Activated CD4-positive, CD25-positive, alpha-beta regulatory T cell (primary cell): ENCODE measurements around the gene SNPH.

Source experiments
- DNase-seq, 4 experiments: peaks; one replicate each; lab custom pipeline; 2025; lab: John Stamatoyannopoulos, UW

Gene SNPH

DNA sequence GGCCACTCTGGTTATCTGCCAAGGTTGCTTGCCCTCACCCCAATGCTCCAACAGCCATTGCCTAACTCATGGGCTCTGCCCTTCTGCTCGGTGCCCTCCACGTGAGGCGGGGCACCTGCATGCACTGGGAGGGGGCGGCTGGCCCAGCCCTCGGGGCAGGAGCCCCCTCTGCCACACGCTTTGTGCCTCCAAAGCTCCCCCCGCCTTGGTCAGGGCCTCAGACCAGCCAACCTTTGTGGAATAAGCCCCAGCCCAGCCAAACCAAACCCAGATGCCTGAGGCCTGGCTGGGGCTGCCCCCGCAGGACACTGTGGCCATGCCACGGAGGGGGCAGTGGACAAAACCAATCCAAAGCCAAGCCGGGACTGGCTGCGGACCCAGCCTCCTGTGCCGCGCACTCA, 41.5 kb downstream of the SNPH start:
- no peak for DNase-seq

DNA sequence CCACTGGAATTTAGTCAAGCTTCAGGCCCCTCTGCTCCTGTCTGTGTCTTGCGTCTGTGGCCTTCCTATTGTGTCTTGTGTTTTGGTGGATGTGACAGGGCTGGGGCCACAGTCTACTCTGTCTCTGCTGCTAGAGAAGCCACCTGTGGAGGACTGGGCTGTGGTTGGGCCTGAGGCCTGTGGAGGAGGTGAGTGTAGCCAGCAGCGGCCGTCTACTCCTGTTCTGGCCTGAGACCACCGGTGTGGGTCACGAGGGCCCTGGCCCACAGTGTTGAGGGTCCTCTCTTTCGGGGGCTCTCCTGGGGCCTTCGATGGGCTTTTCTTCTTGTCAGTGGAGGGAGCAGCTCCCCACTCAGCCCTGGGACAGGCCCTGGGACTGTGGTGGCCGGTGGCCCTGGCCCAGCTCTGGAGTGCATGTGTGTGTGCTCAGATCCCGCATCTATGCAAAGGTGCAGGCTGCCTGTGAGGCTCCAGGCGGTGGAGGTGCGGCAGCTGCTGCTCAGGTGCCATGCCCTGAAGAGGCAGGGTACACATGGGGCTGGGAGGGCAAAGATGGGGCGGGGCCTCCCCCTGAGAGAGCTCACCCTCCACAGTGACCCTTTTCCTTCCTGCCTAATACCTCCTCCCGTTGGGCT, 42.1 kb downstream of the SNPH start:
- DNase-seq = no peak

DNA sequence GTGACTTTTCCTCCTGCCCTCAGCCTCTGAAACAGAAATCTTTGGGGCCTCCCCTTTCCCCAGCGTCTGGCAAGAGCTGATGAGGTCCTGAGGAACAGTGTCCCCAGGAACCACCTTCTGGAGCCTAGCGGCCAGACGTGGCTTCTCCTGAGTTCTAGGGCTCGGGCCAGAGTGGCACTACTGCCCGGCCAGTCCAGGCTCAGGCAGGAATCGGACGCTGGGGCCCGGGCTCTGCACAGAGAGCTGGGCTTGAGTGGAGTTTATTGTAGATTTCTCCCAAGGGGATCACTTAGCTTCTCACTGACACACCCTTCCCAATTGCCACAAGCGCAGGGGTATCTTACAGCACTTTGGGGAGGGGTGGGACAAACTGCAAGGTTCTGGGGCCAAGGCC, 42.6 kb downstream of the SNPH start:
- no peak for DNase-seq

DNA sequence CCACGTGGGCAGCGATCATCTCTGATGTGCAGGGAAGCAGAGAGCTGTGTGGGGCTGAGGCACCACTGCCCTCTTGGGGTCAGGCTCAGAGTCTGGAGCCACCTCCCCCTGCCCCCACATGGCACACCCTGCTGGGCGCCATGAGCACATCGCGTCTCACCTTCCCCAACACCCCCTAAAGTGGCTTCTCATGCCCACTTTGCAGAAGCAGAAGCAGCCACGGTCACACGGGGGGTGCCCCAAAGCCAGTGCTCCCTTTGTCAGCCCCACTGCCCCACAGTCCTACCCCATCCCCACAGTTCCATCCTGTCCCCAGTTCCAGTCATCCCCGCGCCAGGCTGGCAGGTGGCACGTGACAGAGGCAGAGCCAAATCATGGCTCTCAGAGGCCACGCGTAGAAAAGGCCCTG, 43.3 kb downstream of the SNPH start:
- no peak for DNase-seq

DNA sequence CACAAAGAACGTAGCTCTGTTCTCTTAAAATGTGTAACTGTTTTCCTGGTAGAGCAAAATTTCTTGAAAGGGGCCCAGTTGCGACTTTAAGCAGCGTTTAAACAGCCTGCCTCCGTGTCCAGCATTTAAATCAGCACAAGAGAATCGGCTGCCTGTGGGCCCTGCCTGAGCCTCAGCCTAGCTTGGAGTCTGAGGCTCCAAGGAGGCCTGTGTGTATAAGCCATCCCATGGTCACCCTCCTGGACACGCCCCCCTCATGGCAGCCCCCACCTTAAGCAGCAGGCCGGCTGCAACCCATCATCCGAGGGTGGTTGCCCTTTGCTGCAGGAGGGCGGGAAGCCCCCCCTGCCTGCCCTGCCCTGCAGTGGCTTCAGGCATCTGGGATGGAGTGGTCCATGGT, 44.0 kb downstream of the SNPH start:
- no peak for DNase-seq

DNA sequence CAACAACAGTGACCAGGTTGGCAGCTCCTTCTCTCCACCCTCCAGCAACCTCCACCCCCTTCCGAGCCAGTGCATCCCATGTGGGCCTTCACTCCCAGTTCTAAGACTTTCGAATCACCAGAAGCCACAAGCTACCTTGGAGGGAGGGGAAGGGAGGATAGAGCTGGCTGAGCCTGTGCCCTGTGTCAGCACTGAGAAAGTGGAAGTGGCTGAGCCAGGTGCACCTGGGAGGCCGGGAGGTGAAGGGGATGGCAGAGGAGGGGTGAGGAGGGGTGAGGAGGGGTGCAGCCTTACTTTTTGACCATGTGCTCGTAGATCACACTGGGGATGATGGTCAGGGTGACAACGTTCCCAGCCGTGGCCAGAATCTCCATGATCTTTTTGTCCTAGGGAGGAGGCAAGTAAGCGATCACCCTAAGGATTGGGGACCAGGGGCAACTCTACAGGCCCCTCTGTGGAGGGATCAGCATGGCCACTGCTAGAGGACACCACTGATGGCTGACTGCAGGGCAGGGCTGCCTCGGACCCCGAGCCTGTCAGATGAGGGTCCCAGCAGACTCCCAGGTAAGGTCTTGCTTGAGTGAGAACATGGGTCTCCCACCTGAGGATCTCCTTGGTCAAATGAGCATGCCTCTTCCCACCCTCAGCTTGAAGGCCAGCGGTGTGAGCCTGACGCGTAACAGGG, 44.6 kb downstream of the SNPH start:
- no peak for DNase-seq

DNA sequence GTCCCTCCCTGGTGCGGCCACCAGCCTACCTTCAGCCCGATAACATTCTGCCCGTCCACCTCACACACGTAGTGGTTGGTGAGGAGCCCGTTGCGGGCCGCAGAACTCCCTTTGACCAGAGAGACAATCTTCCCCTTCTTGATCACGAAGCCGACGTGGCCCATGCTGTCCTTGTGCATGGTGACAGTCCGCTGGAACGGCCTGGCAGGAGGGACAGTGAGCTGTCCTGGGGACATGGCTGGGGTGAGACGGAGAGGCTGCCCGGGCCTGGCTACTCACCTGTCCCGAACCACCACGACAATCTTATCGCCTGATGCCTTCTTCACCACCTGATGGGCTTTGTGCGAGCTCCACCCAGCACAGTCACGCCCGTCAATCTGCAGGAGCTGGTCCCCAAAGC, 46.2 kb downstream of the SNPH start:
- DNase-seq = no peak

DNA sequence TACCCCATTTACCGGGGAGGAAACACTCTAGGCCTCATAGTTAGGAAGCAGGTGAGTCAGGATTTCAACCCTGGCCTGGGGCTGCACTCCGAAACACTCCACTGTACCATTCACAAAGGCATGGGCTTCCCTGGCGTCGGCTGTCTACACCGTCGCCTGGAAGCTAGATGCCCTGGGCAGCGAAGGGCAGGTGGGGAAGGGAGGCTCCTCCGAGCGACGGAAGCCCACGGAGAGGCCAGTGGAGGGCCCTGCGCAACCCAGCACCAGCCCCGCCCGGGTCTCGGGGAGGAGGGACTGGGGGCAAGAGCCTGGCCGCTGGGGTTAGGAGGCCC, 46.8 kb downstream of the SNPH start:
- no peak for DNase-seq

DNA sequence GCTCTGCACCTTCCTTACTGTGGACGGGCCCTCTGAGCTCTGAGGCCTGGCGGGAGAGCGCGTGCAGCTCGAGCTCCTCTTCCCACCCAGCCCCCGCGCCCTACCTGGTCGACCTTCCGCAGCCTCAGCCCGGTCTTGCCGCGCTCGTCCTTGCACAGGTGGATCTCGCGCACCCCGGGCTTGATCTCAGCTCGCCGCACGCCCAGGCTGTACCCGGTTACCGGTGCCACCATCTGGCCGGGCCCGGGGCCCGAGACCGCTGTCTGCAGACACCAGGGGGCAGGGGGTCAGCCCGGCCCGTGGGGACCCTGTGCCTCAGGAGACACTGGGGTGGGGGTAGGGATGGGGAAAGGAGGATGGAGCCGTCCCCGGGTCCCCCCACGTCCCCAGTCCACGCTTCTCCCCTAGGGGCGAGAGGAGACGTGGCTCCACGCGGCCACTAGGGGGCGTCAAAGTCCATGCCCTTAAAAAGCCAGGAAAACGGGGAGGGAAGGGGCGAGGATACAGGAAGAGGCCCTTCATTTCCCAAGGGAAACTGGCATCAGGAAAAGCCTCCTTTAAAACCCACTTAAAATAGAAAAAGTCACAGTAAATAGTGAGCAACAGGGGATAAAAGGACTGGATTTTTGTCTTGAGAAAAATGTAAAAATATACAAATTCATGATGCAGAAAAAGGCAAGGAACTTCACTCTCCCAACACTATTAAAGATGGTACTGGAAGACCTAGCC, 47.3 kb downstream of the SNPH start:
- DNase-seq = peak; percentile 38 to 54 (median 44)

DNA sequence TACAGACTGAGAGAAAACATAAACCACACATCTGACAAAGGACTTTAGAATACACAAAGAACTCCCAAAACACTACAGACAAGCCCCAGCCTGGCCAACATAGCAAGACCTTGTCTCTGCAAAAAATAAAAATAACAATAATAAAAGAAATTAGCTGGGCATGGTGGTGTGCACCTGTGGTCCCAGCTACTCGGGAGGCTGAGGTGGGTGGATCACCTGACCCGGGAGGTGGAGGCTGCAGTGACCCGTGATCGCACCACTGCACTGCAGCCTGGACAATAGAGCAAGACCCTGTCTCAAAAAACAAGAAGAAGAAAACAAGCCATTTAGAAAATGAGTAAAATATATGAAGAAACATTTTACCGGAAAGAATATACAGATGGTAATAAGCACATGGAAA, 49.7 kb downstream of the SNPH start:
- no peak for DNase-seq

DNA sequence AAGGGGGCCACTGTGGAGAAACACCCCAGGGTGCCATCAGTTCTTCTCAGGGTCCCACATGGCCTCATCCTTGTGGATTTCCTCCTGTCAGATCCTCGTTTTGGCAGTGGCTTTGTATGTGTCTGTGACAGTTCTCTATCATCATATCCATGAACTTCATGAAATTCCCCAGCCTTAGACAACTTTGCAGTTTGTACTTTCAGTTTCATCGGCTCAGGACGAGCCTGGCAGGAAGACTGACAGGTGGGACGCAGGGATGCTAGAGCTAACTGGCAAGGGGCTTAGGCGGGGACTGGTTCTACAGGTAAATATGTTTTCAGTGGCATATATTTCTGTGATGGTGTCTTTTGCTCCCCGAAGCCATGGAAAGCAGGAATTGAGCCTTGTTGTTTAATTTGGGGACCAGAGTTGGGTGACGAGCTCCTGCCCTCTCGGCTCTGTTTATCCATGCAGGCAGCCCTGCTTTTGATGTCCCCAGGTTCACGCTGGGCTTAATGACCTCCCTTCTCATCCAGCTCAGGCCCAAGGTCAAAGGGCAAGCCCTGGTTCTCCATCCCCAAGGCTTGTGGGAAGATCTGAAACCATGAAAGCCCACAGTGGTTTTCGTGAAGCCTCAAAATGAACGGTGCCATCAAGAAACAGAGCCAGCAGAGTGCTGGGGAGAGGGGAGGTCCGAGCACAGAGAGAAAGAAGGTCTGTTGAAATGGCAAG, 51.6 kb downstream of the SNPH start:
- no peak for DNase-seq

DNA sequence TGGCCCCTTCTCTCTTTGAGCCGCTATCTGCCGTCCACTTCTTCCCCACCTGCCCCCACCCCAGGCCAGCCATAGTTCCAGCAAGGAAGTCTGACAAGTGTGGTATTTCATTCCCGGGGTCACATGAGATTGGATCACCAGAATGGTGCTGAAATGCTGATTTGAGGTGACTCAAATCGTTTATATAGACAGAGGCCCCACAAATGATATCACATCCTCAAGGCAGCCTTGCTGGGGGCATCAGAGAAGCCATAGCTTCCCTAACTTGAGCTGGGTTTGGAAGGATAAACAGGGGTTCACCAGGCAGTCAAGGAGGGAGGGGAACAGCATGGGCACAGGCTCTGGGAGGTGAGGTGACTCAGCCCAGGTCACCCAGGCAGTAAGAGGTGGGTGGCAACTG, 53.0 kb downstream of the SNPH start:
- no peak for DNase-seq

DNA sequence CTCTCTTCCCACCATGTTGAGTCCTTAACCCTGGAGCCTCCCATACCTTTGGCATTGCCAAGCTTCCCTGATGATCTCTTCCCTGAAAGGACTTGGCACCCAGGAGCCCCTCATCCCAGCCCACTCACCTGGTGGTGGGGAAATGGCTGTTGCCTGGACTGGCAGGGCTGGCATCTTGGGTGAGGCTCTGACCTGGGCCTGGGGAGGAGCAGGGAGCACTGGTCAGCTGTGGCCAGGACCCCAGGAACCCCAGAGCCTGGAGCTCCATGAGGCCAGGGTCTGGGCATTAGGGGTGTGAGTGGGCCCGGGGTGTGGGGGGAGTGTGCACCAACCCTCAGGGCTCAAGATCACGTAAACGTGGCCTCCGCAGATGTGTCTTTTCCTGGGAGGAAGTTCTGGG, 53.4 kb downstream of the SNPH start:
- no peak for DNase-seq

DNA sequence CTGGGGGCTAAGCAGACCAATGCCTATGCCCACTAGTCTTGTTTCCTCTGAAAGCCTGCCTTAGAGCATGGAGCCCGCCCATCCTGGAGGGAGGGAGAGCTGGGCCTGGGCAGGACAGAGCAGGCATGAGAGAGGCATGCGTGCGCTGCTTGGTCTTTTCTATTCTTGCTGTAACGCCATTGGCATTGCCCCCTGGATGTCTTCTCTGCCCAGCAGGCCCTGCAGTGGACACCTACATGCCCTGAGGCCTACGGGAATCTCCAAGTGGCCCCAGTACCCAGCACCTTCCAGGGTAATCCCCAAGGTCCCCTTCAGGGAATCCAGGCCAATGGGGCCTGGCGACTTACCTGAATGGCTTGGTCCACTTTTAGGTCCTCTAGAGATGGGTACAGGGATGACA, 53.9 kb downstream of the SNPH start:
- DNase-seq = no peak

DNA sequence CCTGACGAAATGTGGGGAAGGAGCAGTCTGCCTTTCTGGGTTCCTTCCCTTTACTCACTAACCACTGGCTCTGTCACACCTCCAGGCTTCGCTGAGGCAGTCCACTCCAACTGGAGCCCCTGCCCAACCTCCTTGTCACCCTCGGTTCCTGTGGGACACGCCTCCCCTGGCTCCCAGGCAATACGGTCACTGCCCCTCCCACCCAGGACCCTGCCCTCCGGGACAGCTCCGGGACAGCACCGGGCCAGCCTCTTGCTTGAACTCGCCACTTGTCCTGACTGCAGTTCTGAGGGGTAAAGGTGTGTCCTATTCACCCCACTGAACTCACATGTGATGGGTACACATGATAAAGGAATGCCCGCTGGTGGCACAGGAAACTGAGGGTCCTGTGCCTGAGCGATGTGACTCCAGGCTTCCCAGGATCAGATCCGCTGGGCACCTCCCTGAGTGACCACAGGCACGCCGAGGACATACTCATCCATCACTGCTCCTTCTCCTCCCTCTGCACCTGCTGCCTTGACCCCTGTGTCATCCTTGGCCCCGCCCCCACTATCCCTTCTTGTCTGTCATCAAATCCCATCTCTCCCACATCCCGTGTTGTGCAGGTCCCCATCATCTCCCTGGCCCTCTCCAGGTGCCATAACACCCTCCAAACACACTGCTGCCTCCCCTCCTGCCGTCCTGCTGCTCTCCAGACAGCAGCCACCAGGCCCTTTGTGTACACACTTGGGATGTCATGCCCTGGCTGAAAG, 55.0 kb downstream of the SNPH start:
- no peak for DNase-seq

DNA sequence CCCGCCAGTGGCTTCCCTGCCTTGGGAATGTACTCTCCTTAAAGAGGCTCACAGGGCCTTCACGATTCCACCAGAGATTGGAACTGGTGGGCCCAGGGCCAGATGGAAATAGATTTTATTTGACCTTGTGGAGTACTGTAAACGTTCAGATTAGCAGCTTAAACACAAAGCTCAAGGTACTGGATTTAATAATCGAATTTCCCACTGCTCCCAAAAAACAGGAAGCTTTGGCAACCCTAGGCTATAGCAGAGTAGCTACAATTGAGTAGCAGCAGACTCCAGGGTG, 55.5 kb downstream of the SNPH start:
- DNase-seq = no peak

DNA sequence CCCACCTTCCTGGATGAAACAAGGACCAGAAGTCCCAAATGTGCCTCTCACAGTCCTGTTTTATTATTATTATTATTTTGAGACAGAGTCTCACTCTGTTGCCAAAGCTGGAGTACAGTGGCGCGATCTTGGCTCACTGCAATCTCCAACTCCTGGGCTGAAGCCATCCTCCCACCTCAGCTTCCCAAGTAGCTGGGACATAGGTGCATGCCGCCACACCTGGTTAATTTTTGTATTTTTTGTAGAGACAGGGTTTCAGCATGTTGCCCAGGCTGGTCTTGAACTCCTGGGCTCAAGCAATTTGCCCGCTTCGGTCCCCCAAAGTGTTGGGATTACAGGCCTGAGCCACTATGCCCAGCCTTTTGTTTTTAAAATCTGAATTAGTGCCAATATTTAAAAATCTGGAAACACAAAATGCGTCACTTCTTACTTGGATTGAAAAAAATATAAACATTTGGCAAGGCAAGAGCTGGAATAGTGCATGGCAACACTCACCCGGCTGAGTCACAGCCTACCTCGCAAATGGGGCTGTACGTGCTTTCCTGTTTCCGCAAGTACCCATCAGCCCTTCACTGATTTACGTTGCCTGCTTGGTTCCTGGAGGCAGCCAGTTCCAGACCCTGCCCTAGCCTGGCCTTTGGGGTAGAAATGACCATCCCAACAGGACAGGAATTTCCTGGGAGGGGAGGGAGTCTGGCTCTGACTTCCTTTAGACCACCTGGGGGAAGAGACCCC, 56.6 kb downstream of the SNPH start:
- no peak for DNase-seq

DNA sequence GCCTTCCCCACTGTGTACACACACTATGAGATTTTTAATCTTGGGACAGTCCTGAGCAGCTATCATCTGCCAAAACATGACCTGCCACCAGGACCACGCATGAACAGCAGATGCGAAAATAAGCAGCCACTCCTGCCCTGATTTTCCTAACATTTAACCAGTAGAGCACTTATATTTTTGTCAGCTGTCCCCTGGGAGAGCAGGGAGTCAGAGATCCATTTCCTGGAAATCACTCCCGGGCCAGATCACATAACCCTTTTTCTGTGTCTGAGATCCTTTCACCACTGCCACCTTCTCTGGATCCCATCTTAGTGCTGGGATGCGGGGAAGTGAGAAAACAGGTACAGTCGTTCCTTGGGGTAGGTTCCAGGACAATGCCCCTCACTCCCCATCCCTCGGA, 57.2 kb downstream of the SNPH start:
- DNase-seq = no peak

DNA sequence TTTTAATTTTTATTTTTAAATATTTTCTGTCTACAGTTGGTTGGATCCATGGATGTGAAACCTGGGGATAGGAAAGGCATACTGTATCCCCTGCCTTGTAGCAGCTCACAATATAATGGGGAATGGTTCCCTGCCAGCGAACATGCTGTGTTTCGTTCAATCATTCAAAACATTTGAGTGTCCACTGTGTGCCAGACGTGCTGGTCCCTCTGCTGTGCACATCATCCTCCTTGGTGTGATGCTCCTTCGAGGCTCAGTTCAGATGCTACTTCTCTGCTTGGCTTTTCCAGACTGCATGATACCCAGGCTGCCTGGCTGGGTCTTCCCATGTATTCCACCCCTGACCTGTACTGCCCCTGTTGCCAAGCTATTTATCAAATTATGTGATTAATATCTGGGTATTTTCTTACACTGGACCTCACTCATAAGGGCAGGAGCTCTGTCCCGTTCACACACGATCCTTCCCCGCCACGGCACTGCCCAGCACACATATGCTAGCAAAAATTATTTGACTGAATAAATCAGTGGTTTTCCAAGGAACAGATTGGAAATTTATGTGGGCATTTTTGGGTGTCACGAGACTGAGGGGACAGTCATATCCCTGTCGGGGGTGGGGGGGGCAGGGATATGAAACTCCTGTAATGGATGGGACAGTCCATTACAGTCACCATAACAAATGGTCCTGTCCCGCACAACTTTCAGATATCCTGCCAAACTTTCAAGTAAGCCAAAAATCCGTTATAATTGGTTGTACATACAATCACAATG, 57.9 kb downstream of the SNPH start:
- no peak for DNase-seq

DNA sequence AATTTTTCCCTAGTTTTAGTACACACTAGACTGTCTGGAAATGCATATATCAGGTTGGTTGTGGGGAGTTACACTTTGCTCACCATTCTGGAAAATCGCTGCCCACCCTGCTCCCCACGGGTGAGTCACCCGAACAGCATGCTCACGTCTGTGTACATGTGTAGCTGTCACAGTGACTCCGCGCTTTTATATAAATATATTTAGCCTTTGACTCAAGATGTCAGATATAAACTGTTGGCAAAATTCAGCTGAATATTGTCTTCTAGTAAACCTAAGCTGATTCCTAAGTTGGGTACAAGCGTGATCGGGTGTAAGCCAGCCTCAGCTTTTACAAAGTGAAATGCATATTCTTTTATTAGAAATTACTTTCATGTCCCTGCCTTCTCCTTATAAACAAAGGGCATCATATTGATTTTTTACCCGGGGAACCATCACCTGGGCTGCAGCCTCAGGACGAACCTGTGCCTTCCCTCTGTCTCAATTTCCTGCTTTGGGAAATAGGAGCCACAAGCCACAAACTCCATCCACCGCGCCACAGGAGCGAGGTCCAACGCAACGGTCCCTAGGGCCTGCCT, 58.6 kb downstream of the SNPH start:
- no peak for DNase-seq
